Measurements from ENCODE around the gene CYYR1.

The CYYR1 gene

DNA sequence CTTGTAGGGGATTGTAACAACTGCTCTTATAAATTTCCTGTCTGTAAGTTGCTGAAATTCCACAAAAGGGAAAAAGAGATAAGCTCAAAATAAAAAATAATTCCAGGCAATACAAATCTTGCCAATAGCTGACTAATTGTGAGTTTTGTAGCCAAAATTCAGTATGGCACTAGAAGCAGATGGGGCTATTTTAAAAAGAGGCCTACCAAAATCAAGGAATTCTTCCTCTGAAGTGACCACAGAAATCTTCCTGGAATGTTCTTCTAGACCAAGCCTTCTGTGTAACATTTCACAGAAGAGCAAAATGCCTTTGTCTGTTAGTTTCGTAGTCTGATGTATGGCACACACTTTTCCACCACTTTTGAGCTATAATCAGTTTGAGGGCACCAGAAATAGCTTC, 127.6 kb downstream of the CYYR1 start:
- no peaks in the 10 kb centered on the region for H4K20me1 ChIP-seq (ENCODE audit: insufficient read depth)
- TF ChIP-seq, protein P1, sequence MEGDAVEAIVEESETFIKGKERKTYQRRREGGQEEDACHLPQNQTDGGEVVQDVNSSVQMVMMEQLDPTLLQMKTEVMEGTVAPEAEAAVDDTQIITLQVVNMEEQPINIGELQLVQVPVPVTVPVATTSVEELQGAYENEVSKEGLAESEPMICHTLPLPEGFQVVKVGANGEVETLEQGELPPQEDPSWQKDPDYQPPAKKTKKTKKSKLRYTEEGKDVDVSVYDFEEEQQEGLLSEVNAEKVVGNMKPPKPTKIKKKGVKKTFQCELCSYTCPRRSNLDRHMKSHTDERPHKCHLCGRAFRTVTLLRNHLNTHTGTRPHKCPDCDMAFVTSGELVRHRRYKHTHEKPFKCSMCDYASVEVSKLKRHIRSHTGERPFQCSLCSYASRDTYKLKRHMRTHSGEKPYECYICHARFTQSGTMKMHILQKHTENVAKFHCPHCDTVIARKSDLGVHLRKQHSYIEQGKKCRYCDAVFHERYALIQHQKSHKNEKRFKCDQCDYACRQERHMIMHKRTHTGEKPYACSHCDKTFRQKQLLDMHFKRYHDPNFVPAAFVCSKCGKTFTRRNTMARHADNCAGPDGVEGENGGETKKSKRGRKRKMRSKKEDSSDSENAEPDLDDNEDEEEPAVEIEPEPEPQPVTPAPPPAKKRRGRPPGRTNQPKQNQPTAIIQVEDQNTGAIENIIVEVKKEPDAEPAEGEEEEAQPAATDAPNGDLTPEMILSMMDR (conservative IDR thresholded peaks at IDR 0.05; ENCODE audit: low read depth, low read length) = no peak
- H3K36me3 ChIP-seq (ENCODE audit: insufficient read depth) = no peaks in the 10 kb centered on the region
- no peak overlapping the region for H3K27ac ChIP-seq
- H2AFZ ChIP-seq (ENCODE audit: low read depth) = no peak overlapping the region
- no peaks in the 10 kb centered on the region for H3K4me1 ChIP-seq (ENCODE audit: low read depth, poor library complexity, severe bottlenecking)
- no peaks in the 10 kb centered on the region for H3K27me3 ChIP-seq (ENCODE audit: insufficient read depth, low read depth)
- H3K9ac ChIP-seq = no peak overlapping the region
- H3K4me3 ChIP-seq (IDR thresholded peaks at IDR 0.05; ENCODE audit: insufficient read depth, low read depth, low read length) = no peak overlapping the region
- H3K79me2 ChIP-seq (ENCODE audit: insufficient read depth, low read depth) = no peaks in the 10 kb centered on the region
- no peak overlapping the region for H3K4me2 ChIP-seq

GRCh38 chr21:26444646-26445045, 128.4 kb downstream of the CYYR1 start:
- TF ChIP-seq, protein P1 (conservative IDR thresholded peaks at IDR 0.05; ENCODE audit: low read depth, low read length) = no peak
- Histone ChIP-seq H2AFZ (ENCODE audit: low read depth) (no peak overlapping the region), H3K4me3 (IDR thresholded peaks at IDR 0.05; ENCODE audit: insufficient read depth, low read depth, low read length) (no peak overlapping the region), H3K27me3 (ENCODE audit: insufficient read depth, low read depth) (no peaks in the 10 kb centered on the region), H4K20me1 (ENCODE audit: insufficient read depth) (no peaks in the 10 kb centered on the region), H3K36me3 (ENCODE audit: insufficient read depth) (no peaks in the 10 kb centered on the region), H3K27ac (no peak overlapping the region), H3K9ac (no peak overlapping the region), H3K4me1 (ENCODE audit: low read depth, poor library complexity, severe bottlenecking) (no peaks in the 10 kb centered on the region), H3K79me2 (ENCODE audit: insufficient read depth, low read depth) (no peaks in the 10 kb centered on the region), H3K4me2 (no peak overlapping the region)

DNA sequence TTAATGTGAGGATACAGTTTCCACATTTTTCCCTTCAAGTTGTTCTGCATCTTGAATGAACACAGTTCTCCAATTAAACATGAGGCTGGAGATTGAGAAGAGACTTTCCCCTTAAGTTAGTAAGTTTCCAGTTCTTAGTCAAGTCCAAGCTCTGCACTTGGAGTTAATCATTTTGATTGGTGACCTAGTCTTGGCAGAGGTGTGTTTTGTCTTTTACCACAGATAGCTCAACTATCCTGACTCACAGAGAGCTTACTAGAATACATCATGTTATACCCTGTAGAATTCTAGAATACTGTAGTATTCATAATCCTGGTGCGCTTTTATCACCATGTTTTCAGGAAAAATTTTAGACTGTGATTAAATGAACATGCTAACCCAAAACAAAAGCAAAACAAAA, 129.2 kb downstream of the CYYR1 start:
- no peaks in the 10 kb centered on the region for H3K36me3 ChIP-seq (ENCODE audit: insufficient read depth)
- no peak overlapping the region for H3K4me3 ChIP-seq (IDR thresholded peaks at IDR 0.05; ENCODE audit: insufficient read depth, low read depth, low read length)
- no peaks in the 10 kb centered on the region for H3K4me1 ChIP-seq (ENCODE audit: low read depth, poor library complexity, severe bottlenecking)
- H3K27ac ChIP-seq = no peak overlapping the region
- no peak overlapping the region for H2AFZ ChIP-seq (ENCODE audit: low read depth)
- H4K20me1 ChIP-seq (ENCODE audit: insufficient read depth) = no peaks in the 10 kb centered on the region
- TF ChIP-seq, protein P1 (conservative IDR thresholded peaks at IDR 0.05; ENCODE audit: low read depth, low read length) = no peak
- no peaks in the 10 kb centered on the region for H3K27me3 ChIP-seq (ENCODE audit: insufficient read depth, low read depth)
- H3K79me2 ChIP-seq (ENCODE audit: insufficient read depth, low read depth) = no peaks in the 10 kb centered on the region
- no peak overlapping the region for H3K4me2 ChIP-seq
- H3K9ac ChIP-seq = no peak overlapping the region

DNA sequence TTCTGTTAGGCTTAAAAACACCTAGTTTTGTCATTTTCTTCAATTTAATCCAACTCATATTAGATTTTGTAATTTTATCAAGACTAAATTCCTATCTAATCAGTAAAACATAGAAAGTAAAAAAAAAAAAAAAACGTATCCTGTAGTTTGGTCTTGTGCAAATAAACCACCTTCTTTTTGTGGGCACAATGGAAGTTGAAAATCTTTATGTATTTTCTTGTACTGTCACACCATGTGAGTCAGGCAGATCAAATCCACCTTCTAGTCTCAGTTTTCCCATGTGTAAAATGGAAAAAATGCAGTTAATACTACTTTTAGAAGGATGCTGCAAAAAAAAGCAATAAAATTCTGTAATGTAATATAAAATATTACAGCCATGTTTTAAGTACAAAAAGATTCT, 129.8 kb downstream of the CYYR1 start:
- no peak overlapping the region for H3K4me3 ChIP-seq (IDR thresholded peaks at IDR 0.05; ENCODE audit: insufficient read depth, low read depth, low read length)
- H3K9ac ChIP-seq = no peak overlapping the region
- H3K36me3 ChIP-seq (ENCODE audit: insufficient read depth) = no peaks in the 10 kb centered on the region
- no peak overlapping the region for H3K27ac ChIP-seq
- no peak overlapping the region for H3K4me2 ChIP-seq
- TF ChIP-seq, protein P1 (conservative IDR thresholded peaks at IDR 0.05; ENCODE audit: low read depth, low read length) = no peak
- no peaks in the 10 kb centered on the region for H3K79me2 ChIP-seq (ENCODE audit: insufficient read depth, low read depth)
- H2AFZ ChIP-seq (ENCODE audit: low read depth) = no peak overlapping the region
- H3K4me1 ChIP-seq (ENCODE audit: low read depth, poor library complexity, severe bottlenecking) = no peaks in the 10 kb centered on the region
- H3K27me3 ChIP-seq (ENCODE audit: insufficient read depth, low read depth) = no peaks in the 10 kb centered on the region
- no peaks in the 10 kb centered on the region for H4K20me1 ChIP-seq (ENCODE audit: insufficient read depth)
